OCI-LY1 (cell line): ENCODE results near the gene ABCC6.

Experiments used
- CTCF ChIP-seq: fragments of 200-600 bp; sonication (generic), shearing (Covaris generic); IDR thresholded peaks from 2 replicates; pipeline ENCODE4 v1.5.1; 2017; ENCODE audit warnings: mild to moderate bottlenecking, antibody characterized with exemption, low read length, moderate library complexity, mixed read lengths
- EZH2 ChIP-seq: fragments of 200-600 bp; sonication (generic), shearing (Covaris generic); IDR thresholded peaks from 2 replicates; pipeline ENCODE4 v1.8.0; 2017; ENCODE audit warnings: borderline replicate concordance, mixed run types, mild to moderate bottlenecking, antibody characterized with exemption, low read length, moderate library complexity, mixed read lengths

- TF ChIP-seq CTCF = peak; percentile 26; the same call in 1 of the 2 replicates
- no peak for TF ChIP-seq EZH2
These were observed 55.4 kb downstream of the ABCC6 start for GRCh38 chr16:16167927-16168326.
